NCI-H2107 treated with DMSO at 0.1 percent for 48 hours (cell line): ENCODE results near the gene DIPK1B.
"Not testable (repeated sequence)": the region's sequence is repeated elsewhere in the genome, so short reads cannot be mapped to it uniquely, and the experiment has no call there.

ENCODE experiments used
- DNase-seq: peaks from one replicate; lab custom pipeline; 2025; ENCODE audit not compliant: unreplicated experiment; lab: John Stamatoyannopoulos, UW

DIPK1B gene

GRCh38 chr9:136698635-136699246, 13.6 kb upstream of the DIPK1B start:
- DNase-seq, result no peak

GRCh38 chr9:136700304-136700703, 12.1 kb upstream of the DIPK1B start:
- DNase-seq, result no peak

DNA sequence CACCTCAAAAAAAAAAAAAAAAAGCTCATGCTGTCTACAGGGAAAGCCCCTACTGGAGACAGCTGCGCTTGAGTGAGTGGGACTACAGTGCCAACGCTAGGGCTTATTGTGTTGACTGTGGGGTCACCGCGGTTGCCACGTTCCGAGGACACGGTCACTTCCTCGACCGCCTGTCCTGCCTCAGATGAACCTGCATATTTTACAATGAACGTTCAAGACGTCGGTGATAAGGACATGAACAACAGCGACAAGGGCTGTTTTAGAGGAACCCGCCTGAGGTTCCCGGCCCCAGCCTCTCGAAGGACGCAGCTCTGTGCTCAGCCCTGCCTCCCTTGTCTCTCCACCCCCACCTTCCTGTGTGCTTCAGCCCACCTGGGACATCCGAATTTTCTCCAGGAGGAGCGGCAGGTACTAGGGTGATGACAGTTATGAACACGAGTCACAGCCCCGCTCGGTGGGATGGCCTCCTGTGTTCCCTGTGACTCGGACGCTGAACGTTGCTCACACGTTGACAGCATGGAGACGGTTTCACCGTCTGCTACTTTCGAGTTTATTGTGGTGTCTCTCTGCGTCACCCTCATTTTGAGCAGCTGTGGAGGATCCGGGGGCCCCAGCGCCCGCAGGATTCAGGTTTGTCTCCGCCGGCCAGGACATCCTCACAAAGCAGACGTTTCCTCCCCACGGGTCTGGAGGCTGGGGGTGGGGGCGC, 11.3 kb upstream of the DIPK1B start:
- no peak for DNase-seq

DNA sequence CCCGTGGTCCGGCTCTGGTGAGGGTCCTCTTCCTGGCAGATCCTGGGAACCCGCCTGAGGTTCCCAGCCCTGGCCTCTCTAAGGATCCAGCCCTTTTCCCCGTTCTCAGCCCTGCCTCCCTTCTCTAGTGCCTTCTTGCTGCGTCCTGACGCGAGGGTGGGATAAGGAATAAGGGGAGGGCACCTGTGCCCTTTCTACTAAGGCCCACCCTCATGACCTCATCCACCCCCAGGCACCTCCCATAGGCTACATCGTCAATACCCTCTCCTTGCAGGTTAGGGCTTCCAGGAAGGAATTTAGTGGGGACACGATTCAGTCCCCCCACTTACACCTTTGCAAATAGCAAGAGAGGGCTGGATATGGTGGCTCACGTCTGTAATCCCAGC, 10.7 kb upstream of the DIPK1B start:
- DNase-seq, result no peak

DNA sequence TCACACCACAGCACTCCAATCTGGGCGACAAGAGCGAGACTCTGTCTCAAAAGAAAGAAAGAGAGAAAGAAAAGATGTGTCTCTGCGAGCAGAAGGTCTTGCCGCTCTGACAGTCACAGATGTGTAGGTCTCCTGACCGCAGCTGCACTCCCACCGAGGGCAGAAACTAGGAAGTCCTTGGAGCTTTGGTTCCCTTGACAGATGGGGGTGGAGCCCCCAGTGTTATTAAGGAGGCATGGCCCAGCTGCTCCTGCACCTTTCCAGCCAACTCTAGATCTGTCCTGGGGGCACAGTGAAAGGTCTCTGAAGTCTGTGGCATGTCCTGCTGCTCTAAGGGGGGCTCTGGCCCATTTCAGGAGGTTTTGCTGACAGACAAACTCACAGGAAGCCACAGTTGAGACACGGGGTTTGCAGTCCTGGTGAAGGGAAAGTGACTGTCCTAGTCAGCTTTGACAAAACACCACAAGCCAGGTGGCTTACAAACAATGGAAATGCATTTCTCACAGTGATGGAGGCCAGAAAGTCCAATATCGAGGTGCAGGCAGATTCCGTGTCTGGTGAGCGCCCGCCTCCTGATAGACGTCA, 9.0 kb upstream of the DIPK1B start:
- no peak for DNase-seq

DNA sequence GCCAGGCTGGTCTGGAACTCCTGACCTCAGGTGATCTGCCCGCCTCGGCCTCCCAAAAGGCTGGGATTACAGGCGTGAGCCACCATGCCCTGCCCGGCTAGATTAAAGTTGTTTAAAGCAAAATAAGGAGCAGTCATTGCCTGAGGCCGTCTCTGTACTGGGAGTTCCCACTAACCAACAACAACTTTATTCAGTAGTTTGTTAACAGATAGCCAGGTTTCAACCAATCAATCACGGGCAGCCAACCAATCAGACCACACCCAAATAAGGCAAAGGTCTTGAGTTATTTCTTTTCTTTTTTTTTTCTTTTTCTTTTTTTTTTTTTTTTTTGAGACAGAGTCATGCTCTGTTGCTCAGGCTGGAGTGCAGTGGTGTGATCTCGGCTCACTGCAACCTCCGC, 7.6 kb upstream of the DIPK1B start:
- DNase-seq, result not testable (repeated sequence)

DNA sequence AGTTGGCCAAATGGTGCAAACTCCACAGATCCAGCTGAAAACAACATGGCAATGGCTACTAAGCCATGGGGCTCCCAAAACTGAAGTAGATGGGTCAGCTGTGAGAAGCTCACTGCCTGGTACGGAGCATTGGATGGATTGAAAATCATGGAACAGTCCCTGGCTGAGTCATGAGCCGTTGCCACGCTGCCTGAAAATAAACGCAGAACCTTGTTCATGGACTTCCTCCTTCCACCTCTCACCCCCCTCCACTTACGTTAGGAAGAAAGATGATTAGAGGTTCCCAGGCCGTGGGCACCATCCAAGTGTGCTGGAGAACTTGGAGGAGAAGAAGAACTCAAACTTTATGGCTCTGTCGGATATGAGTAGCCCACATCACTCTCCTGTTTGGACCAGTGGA, 6.8 kb upstream of the DIPK1B start:
- no peak for DNase-seq

- no peak for DNase-seq
These were observed 5.4 kb upstream of the DIPK1B start for GRCh38 chr9:136707011-136707410.

DNA sequence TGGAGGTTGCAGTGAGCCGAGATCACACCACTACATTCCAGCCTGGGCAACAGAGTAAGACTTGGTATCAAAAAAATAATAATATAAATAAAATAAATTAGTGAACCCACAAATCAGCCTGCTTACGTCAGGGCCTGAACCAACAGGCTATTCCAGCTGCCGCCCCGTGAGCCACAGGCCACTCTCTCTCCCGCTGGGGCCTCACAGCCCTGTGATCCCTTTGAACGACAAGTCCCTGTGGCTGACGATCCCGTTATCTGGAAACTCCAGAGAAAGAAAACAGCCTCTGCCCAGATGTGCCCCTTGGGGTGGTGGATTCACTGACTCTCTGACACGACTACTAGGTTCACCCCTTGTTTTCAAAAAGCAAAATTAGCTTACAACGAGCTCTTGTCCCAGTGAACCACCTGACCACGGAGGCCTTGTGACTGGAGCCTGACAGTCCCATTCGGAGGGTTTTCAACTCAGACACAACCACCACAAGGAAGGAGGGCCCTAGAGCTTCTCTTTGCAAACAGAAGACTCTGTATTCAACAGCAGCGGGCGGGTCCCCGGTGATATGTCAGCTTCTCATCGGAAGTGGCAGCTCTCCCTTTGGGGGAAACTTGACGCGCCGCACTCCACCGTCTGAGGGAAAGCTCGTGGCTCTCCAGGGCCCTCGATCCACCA, 4.4 kb upstream of the DIPK1B start:
- no peak for DNase-seq

DNA sequence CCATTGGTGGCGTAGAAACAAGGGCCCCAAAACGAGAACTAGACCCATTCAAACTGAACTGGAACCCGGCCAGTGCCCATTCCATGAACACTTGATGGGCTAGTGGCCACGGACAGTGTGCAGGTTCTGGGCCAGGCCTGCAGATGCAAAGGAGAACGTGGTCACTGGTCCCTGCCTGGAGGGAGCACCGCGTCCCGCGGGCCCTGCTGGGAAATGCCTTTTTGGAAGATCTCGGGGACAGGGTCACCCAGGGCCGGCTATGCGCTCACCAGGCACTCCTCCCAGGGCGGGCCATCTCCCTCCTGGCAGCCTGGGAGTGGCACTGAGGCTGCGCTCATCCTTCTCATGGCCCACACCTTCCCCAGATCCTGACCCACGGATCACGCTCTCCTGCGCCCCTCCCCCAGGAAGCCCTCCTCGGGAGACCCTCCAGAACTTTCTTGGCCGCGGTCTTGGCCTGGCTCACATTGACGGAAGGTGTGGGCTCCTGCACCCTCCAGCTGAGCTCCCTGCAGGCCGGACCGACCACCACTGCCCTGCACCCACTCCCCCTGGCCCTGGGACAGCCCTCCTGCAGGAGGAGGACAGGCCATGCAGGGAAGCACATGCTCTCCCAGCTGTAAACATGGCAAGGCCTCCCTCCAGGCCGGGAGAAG, 2.8 kb upstream of the DIPK1B start:
- DNase-seq, result no peak

- no peak for DNase-seq
These were observed 1.8 kb upstream of the DIPK1B start for GRCh38 chr9:136710543-136710942.

GRCh38 chr9:136711219-136711648, 1.1 kb upstream of the DIPK1B start:
- not testable (repeated sequence) for DNase-seq

DNA sequence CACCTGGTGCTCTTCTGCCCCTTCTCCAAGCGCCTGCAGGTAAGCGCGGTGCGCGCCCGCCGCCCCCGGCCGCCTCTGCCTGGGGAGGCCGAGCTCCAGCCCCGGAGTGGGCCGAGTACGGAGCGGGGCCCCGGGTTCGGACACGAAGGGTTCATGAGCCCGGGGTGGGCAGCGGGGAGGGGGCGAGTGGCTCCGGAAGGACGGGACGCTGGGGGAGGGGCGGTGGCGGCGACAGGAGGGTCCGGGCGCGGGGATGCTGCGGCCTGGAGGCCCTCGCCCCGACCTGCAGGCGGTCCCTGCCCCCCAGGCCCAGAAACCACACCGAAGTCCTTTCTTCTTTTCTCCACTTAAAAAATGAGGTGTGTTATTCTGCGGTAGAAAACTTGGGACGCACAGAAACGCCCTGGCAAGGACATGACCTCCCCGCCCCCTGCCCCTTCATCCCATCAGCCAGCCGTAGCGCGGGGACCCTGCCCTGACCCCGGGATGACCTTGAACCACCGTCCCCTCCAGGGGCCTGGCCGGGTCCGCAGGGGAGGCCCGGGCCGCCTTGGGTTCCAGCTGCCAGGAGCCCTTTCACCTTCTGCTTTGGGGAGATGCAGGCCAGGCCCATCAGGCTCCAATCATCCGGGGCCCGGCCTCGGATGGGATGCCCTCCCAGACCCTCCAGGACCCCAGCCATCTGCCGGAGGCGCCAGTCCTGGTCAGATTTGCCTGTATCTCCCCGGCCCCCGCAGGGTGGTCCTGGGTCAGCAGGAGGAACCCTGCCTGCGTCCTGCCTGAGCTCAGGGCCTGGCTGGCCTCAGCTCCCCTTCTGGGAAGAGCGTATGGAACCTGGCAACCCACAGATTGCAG, 545 bp downstream of the DIPK1B start:
- DNase-seq, result no peak

DNA sequence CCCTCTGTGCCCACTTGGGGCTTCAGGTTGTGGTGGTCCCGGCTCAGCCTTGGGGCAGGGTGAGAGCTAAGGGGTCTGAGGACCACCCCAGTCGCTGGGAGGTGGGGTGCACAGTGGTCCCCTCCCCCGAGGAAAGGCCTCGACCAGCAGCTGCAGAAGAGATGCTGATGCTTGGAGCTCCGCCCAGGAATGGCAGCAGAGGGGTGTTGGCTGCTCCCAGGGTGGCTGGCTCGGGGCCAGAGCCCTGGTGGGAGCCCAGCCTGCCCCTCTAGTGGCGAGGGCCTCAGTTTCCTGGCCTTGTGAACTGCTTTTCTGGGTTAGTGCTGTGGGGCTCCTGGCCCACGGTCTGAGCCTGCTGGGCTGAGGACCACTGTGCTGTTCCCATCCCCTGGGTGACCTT, 1.2 kb downstream of the DIPK1B start:
- no peak for DNase-seq

DNA sequence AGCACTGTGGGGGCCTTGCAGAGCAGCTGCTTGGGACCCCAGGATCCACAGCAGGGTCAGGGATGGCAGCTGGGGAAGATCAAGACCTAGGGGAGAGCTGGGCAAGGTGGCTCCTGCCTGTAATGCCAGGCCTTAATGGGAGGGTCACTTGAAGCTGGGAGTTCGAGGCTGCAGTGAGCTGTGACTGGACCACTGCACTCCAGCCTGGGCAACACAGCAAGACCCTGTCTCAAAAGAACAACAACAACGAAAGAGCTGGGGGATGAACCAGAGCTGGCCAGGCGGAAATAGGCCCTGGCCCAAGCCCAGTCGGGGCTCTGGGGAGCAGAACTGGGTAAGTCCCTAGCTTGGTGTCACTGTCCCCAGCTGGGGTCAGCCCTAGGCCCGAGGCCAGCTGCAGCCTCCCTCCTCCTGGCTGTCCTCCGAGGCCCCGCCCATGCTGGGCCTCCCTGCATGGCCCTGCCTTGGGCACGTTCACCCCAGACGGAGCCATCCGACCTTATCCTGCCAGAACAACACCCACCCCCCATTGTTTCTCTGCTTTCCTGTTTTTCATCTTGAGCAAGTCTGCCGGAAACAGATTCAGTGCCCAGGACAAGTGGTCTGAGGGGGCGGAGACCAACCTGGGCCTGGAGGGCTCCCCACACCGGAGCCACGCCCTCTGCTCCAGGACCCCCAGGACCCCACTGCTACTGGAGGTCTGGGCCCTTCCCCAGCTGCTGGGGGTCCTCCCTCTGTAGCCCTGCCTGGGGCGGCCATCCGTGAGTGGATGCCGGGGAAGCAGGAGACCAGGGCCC, 1.9 kb downstream of the DIPK1B start:
- DNase-seq, result no peak

- no peak for DNase-seq
These were observed 2.5 kb downstream of the DIPK1B start for GRCh38 chr9:136714893-136715274.

- no peak for DNase-seq
These were observed 5.0 kb downstream of the DIPK1B start for GRCh38 chr9:136717399-136717798.

- DNase-seq, result no peak
These were observed 6.2 kb downstream of the DIPK1B start for GRCh38 chr9:136718345-136719194.
